Tibial nerve (tissue), 3 donors: ENCODE results near the gene TDG.

ENCODE experiments used
- CTCF ChIP-seq, 5 experiments: fragments of 200-600 bp in 3 of 5; fragments of 450-650 bp in 2 of 5; sonication (generic) in 3 of 5; IDR thresholded peaks; one replicate each; pipeline ENCODE4 v1.5.1; 2016 to 2019; ENCODE audit warnings: antibody characterized with exemption in 5 of 5, mild to moderate bottlenecking in 3 of 5, moderate library complexity in 2 of 5
- POLR2A ChIP-seq, 2 donors: fragments of 450-650 bp; IDR thresholded peaks; one replicate each; pipeline ENCODE4 v1.6.1; 2017; ENCODE audit warnings: antibody characterized with exemption in 2 of 2, mild to moderate bottlenecking in 2 of 2, moderate library complexity in 2 of 2

GRCh38 chr12:103969391-103969790 lies 3.7 kb downstream of the TDG start:
- TF ChIP-seq CTCF (IDR thresholded peaks at IDR 0.05) (no peak), POLR2A (IDR thresholded peaks at IDR 0.05) (no peak)
